GM21447 (cell line): ENCODE data around the gene HPN.
"Not testable (repeated sequence)": the region's sequence is repeated elsewhere in the genome, so short reads cannot be mapped to it uniquely, and the experiment has no call there.

ENCODE experiments used
- ATAC-seq: cut with Tn5 transposase; IDR thresholded peaks from one replicate; pipeline ENCODE4 v1.9.1; 2021; ENCODE audit not compliant: unreplicated experiment

Gene HPN

GRCh38 chr19:35008891-35009341 lies 32.6 kb upstream of the HPN start:
- no peak for ATAC-seq

- no peak for ATAC-seq
These were observed 31.8 kb upstream of the HPN start for GRCh38 chr19:35009424-35010415.

- ATAC-seq: no peak
These were observed 30.3 kb upstream of the HPN start for GRCh38 chr19:35011091-35011689.

GRCh38 chr19:35011737-35012682 lies 29.5 kb upstream of the HPN start:
- no peak for ATAC-seq

DNA sequence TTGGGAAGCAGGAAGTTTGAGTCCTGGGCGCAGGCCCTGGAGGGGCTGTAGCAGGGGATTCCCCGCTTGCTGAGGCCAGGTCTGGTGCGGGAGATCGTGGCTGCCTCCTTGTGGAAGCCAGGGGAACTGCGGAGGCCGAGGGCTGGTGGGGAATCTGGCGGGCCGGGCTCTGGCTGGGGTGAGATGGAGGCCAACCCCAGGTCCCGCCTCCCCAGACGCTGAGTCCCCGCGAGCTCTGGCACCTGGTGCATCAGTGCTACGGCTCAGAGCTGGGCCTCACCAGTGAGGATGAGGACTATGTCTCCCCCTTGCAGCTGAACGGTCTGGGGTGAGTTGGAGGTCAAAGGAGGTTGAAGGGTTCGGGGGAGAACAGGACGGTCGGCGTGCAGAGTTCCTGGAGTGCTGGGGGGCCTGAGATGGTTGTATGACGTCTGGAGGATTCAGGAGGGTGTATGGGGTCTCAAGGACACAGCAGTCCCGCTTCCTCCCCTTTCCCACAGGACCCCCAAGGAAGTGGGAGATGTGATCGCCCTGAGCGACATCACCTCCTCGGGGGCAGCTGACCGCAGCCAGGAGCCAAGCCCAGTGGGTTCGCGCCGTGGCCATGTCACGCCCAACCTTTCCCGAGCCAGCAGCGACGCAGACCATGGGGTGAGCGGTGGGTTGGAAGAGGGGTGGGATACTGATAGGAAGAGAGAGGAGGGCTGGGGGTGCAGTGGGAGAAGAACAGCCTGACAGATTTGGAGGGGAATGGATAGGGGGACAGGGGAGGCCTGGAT lies 28.3 kb upstream of the HPN start:
- no peak for ATAC-seq

DNA sequence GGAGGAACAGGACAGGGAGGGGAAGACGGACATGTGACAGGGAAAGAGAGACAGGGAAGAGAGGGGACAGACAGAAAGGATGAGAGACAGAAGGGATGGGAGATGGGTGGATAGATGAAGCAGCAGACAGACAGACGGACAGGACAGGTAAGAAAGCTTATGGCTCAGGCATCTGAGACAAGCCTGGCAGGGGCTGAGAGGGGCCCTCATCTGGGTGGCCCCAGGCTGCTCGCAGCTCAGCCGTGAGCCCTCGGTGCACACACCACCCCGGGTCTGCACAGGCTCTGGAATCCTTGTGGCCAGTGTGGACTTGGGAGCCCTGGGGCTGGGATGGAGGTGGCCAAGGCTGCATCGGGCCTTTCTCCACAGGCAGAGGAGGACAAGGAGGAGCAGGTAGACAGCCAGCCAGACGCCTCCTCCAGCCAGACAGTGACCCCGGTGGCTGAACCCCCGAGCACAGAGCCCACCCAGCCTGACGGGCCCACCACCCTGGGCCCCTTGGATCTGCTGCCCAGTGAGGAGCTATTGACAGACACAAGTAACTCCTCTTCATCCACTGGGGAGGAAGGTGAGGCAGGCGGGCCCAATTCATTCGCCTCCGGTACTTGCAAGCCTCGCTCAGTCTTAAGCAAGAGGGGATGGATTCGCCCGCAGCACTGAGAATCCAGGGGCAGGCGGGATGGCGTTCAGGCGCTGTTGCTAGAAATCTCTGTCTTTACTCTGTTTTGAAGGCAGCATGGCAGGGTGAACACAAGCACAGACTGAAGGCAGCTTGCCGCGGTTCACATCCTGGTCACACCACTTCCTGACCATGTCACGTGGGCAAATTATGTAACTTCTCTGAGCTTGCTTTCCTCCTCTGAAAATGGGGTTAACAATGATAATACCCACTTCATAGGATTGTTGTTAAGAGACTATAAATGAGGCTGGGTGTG lies 27.4 kb upstream of the HPN start:
- no peak for ATAC-seq

- ATAC-seq: not testable (repeated sequence)
These were observed 26.7 kb upstream of the HPN start for GRCh38 chr19:35014774-35015173.

- no peak for ATAC-seq
These were observed 26.1 kb upstream of the HPN start for GRCh38 chr19:35015270-35015953.

DNA sequence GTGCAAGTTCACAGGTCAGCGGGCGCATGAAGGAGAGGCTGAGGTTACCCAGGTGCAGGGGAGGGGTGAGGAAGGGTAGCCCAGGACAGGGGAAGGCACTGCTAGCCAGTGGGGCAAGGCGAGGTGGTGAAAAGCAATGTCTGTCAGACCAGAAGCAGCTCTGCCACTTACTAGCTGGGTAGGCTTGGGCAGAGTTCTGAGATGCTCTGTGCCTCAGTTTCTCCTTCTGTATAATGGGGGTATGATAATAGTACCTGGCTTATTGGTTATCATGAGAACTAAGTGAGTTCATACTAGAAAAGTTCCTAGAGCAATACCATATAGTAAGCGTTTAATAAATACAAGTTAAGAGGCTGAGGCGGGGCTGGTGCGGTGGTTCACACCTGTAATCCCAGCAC lies 25.6 kb upstream of the HPN start:
- no peak for ATAC-seq

- ATAC-seq: no peak
These were observed 24.0 kb upstream of the HPN start for GRCh38 chr19:35017507-35017906.

DNA sequence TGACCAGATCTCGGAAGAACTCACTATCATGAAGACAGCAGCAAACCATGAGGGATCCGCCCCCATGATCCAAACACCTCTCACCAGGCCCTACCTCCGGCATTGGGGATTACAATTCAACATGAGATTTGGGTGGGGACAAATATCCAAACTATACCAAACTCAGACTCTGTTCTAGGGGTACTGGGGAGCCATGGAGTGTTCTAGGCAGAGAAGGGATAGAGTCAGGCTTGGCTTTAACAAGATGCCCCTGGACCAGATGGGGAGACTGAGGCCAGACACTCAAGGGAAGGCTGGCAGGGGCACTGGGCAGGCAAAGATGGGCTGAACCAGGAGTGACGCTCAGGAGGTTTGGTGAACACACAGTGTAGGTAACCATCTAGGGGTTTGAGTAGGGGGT lies 23.1 kb upstream of the HPN start:
- no peak for ATAC-seq

GRCh38 chr19:35019144-35019543 lies 22.4 kb upstream of the HPN start:
- no peak for ATAC-seq

GRCh38 chr19:35021016-35021415 lies 20.5 kb upstream of the HPN start:
- no peak for ATAC-seq

GRCh38 chr19:35021596-35021995 lies 19.9 kb upstream of the HPN start:
- no peak for ATAC-seq

DNA sequence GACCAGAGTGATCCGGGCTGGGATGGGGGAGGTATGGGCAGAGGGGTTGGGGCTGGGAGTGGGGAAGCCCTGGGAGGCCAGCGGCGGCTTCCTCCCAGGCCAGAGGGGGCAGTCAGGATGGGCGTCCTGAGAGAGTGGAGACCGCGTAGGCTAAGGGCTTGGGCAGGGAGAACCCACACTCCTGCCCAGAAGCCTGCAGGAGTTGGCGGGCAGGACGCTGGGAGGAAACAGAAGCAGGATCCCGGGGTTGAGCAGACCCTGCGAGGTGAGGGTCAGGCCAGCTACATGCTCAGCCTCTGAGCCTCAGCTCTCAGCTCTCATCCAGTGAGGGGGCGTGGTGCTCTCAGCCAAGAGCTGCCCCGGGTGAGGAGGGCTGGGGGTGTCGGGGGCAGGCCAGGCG lies 19.1 kb upstream of the HPN start:
- no peak for ATAC-seq

- ATAC-seq: no peak
These were observed 18.1 kb upstream of the HPN start for GRCh38 chr19:35023428-35023827.

GRCh38 chr19:35024095-35024494 lies 17.4 kb upstream of the HPN start:
- no peak for ATAC-seq

GRCh38 chr19:35025969-35026368 lies 15.6 kb upstream of the HPN start:
- no peak for ATAC-seq

- ATAC-seq: no peak
These were observed 15.1 kb upstream of the HPN start for GRCh38 chr19:35026418-35026817.
